Measurements from ENCODE around the gene CHCHD3.

- TF ChIP-seq, protein P1, sequence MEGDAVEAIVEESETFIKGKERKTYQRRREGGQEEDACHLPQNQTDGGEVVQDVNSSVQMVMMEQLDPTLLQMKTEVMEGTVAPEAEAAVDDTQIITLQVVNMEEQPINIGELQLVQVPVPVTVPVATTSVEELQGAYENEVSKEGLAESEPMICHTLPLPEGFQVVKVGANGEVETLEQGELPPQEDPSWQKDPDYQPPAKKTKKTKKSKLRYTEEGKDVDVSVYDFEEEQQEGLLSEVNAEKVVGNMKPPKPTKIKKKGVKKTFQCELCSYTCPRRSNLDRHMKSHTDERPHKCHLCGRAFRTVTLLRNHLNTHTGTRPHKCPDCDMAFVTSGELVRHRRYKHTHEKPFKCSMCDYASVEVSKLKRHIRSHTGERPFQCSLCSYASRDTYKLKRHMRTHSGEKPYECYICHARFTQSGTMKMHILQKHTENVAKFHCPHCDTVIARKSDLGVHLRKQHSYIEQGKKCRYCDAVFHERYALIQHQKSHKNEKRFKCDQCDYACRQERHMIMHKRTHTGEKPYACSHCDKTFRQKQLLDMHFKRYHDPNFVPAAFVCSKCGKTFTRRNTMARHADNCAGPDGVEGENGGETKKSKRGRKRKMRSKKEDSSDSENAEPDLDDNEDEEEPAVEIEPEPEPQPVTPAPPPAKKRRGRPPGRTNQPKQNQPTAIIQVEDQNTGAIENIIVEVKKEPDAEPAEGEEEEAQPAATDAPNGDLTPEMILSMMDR (IDR thresholded peaks at IDR 0.05; ENCODE audit: poor library complexity) = no peak
- no peak for TF ChIP-seq EZH2phosphoT487 (IDR thresholded peaks at IDR 0.05; ENCODE audit: low read depth, severe bottlenecking, unreplicated experiment)
Observed at GRCh38 chr7:133070562-133070961, 11.3 kb downstream of the CHCHD3 start.

All from hepatocyte (in vitro differentiated cells).